A673 (cell line): Measurements from ENCODE around the gene CRACDL.

Experiments used
- EZH2 ChIP-seq: fragments of 200-600 bp; sonication (generic); IDR thresholded peaks from 2 replicates; pipeline ENCODE4 v1.6.1; 2017; ENCODE audit warnings: borderline replicate concordance, low read depth, mild to moderate bottlenecking, mixed read lengths, antibody characterized with exemption, low read length; ENCODE audit not compliant: poor library complexity, severe bottlenecking
- TF ChIP-seq, protein P1 (sequence below): fragments of 300-800, 200-600 bp; sonication (generic); conservative IDR thresholded peaks from 2 replicates; pipeline ENCODE4 v1.5.1; 2017; ENCODE audit warnings: low read depth, mild to moderate bottlenecking, antibody characterized with exemption, low read length, moderate library complexity, mixed read lengths

DNA sequence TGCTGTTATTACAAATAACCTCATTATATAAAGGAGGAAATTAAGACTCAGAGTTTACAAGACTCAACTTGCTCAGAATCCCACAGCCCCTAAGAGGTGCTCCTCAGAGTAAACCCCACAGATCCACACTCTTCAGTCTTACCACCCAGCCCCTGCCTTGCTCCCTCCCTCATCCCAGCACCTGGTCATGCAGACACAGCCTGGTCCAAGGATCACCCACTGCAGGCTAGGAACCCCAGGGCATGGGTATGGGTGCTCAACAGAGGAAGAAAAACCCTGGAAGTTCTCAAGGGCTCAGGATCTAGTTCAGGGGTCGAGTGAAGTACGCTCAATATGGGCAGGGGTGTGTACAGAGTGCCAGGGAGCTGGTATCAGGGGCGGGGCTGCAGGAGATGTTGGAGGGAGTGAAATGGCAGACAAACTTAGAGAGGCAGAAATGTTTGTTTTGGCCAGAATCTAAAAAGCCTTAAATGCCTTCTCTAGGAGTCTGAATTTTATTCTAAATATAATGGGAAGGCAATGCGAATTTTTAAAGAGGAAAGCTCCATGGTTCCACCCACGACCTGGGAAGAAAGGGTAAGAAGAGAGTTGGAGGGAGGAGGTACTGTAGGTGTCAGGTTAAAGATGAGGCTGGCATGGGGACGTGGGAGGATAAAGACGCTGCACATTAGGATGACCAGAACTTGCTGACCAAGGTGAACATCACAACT is 126.0 kb downstream of the CRACDL start:
- TF ChIP-seq, protein P1, sequence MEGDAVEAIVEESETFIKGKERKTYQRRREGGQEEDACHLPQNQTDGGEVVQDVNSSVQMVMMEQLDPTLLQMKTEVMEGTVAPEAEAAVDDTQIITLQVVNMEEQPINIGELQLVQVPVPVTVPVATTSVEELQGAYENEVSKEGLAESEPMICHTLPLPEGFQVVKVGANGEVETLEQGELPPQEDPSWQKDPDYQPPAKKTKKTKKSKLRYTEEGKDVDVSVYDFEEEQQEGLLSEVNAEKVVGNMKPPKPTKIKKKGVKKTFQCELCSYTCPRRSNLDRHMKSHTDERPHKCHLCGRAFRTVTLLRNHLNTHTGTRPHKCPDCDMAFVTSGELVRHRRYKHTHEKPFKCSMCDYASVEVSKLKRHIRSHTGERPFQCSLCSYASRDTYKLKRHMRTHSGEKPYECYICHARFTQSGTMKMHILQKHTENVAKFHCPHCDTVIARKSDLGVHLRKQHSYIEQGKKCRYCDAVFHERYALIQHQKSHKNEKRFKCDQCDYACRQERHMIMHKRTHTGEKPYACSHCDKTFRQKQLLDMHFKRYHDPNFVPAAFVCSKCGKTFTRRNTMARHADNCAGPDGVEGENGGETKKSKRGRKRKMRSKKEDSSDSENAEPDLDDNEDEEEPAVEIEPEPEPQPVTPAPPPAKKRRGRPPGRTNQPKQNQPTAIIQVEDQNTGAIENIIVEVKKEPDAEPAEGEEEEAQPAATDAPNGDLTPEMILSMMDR = no peak
- TF ChIP-seq EZH2 = no peak
